NCI-H2196 (cell line): Measurements from ENCODE around the gene FSIP1.

ENCODE experiments used
- DNase-seq: peaks from one replicate; lab custom pipeline; 2025; ENCODE audit not compliant: unreplicated experiment; lab: John Stamatoyannopoulos, UW

Gene FSIP1

DNA sequence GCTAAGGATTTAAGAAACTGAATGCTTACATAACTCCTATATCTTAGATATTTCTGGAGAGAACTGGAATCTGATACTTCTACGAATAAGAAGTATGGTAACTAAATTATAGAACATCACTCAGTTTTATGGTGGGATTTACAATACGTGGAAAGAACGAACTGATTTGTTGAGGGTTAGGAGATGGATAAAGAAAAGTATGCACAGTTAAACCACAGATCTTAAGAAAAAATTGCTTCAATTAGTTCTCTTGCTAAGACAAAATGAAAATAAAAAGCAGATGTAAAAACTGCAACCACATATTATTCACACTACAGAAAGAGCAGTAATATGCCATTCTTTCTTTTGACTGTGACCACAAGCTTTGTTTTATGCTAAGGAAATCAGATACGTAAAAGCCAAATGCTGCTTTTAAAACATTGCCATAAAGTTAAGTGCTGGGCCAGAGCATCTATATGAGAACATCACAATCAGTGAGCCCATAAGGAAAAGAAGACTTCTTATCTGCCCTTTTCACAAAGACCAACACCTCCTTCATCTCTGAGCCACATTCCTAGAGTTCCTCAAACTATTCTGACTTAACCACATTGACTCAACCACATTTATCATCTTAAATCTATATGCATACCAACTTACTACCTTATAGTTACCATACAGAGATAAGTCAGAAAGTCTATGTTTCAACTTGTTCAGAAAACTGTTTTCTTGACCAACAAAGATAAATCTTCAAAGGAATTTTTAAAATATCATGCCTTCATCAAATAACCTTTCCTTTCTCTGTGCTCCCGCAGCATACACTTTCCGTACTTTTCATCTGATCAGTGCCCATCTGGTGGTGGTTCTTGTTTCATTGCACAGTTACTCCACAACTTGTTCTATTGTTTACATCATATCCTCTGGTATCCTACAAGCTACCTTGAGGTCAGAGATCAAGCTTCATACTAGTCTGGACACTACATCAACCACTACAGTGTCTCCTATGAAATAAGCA, 61.7 kb downstream of the FSIP1 start:
- DNase-seq: no peak

DNA sequence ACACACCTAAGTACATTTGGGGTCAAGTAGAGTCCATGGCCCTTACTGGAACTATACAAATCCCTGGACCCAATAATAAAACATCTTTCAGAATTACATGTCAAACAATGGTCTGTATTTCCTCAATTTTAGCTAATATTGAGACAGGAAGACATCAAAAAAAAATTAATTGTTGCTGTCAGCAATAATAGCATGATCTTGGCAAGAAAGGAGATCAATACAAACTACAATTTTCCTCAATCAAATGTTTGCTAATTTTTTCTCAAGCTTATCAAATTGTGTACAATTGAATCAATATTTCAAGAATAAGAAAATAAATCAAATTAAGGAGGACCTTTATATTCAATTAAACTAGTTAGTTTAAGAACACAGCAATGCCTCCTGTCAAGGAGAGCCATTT, 62.6 kb downstream of the FSIP1 start:
- DNase-seq: no peak

DNA sequence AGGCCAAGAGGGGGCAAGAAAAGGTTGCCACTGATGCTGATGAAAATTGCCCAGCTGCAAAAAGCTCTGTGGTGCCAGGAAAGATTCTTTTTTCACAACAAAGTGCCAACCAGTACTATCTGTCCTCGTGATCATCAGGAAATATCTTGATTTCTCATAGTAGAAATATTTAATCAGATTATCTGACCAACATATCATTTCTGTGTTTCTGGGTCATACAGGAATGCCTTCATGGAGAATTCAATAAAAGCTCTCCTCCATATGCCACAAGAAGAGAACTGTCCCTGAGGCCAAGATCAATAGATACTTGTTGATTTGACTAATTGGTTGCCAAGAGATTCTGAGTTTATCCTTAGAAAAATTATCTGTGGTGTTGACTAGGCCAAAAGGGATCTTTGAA, 63.5 kb downstream of the FSIP1 start:
- DNase-seq: no peak

DNA sequence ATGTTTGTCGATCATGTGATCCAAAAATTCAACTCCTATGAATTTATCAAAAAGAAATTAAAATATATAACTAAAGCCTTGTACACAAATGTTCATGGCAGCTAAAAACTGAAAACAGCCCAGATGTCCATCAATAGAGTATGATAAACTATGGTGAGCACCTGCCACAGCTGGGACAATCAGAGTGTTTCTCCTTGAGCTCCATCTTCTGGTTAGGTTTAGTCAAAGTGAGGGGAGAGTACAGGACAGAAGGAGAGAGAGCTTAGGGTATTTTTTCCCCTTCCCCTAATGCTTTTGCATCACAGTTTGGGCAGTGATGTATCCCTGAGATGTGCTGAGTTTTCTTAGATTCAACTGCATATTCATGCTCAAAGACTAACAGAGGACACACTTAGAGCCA, 65.5 kb downstream of the FSIP1 start:
- DNase-seq: no peak

DNA sequence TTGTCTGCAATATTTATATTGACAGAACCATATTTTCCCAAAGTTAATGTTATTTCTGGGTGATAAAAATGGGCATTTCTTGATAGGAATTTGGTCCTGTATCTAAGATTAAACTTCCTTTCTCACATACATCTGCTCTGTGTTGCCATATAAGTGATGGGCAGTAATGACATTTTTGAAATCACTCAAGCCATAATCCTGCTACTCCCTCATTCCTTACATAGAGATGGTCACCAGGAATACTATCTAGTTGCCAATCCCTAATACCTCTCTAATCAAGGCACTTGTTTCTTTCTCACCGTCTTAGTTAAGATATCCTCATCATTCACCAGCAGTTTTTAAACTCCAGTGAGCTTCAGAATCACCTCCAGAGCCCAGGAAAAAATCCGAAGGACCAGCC, 68.4 kb downstream of the FSIP1 start:
- no peak for DNase-seq

DNA sequence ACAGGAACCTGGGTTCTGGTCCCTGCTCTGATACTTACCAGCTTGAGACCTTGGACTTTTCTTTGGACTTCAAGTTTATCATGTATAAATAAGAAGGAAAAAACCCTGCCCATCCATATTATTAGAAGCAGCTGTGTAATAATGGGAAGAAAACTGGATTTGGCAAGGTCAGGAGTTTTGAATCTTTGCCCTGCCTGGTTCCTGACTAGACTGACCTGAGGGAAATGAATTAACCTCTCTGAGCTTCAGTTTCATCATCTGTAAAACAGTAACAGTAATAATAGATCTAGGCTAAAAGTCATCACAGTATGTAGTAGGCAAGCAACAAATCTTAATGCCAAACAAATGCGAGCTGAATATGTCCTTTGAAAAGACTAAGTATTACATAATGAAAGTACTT, 68.8 kb downstream of the FSIP1 start:
- DNase-seq: no peak

DNA sequence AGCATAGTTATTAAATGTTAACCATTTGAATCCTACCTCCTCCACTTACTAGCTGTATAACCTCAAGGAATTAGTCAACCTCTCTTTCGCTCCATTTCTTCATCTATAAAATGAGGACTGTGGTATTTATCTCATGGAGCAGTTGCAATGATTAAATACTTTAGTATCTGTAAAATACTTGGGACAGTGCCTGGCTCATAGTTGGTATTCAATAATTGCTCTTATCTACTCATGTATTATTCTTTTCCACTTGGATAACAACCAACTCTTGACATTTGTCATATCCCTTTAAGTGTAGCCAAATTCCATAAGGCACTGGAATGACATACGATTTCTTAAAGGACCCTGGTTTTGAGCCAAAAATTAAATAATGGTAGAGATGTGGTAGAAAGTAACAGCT, 72.0 kb downstream of the FSIP1 start:
- DNase-seq: no peak

DNA sequence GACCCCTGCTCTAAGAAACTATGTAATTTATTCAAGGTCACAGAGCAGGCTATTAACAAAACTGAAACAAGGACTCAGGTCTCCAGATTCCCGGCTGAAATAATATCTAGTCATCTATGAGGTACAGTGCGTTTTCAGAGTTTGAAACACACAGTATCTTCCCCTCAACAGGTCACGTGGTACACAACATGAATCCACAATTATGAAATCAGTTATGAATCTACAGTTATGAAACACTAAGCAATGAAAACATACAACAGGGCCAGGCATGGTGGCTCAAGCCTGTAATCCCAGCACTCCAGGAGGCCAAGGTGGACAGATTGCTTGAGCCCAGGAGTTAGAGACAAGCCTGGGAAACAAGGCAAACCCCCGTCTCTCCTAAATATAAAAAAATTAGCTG, 72.7 kb downstream of the FSIP1 start:
- DNase-seq: no peak

DNA sequence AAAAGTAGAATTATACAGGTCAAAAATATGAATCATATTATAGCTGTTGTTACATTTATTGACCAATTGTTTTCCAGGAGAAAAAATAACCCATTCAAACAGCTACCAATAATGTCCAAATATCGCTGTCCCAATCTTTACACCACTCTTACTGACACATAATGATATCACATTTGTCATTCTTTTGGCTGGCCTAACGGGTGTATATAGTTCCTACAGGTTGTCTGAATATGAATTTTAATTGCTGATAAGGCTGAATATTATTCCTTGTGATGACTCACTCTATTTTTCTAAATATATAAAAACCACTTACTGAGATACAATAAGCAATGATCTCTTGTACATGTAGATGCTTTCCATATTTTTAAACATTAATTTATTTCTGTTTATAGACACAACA, 76.4 kb downstream of the FSIP1 start:
- no peak for DNase-seq

DNA sequence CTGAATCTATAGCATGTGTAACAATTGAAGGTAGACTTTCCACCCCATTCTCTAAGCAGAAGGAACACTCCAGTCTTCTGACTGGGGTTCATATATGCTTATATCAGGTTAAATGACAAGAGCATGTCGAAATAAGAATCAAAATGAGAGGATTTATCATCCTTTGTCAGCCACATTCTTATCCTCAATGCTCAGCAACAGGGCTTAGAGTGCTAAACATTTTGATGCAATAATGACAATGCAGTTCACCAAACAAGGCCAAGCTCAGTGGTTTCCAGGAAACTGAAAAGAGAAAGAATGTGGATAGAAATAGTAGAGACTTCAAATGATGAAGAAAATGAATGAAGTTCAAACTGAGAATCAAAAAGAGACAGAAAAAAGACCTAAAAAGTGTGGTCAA, 78.0 kb downstream of the FSIP1 start:
- DNase-seq: no peak

DNA sequence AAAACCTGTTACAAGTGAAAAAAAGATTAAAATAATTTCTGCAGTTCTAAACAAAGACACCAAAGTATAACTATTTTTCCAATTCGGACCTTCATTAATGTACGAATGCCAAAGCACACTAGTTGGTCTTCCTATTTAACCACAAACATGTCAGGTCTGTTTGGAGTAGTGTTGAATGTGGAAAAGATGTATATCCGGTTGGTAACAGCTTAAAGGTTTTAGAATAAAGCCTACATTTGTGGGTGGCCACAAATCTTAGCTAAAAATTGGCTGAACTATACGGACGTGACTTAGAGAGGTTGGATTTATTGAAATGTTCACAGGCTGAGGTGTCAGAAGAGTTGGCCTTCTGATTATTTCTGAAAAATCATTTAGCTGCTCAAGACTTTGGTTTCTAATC, 78.4 kb downstream of the FSIP1 start:
- no peak for DNase-seq

DNA sequence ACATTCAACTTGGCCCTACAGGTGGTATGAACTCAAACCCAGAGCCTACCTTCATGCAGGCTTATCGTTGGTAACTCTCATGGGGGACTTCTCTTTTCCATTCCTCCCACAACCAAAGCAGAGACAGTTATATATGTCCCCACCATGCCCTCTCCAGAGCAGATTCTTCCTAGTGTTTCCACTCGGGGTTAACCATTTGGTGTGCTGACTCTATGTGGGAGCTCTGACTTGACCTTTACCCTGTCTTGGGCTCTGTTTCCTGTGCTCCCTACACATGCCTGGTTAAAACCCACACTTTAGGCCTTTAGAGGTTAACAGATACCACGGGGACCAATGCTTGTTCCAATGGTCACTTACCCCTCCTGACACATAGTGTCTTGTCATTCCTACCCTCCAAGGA, 80.7 kb downstream of the FSIP1 start:
- DNase-seq: no peak

DNA sequence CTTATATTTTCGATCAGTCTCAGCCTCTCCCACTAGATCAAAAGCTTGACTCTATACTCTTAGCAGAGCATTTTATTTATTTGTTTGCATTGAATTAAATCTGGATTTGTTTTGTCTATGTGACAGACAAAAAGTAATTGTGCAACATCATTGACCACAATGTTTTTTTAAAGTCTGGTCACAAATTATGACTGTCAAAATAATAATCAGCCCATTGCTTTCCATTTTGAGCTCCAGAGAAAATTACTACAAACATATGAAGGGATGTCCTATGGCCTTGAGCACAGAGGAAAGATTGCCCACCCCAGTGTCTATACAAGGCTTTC, 82.3 kb downstream of the FSIP1 start:
- no peak for DNase-seq

DNA sequence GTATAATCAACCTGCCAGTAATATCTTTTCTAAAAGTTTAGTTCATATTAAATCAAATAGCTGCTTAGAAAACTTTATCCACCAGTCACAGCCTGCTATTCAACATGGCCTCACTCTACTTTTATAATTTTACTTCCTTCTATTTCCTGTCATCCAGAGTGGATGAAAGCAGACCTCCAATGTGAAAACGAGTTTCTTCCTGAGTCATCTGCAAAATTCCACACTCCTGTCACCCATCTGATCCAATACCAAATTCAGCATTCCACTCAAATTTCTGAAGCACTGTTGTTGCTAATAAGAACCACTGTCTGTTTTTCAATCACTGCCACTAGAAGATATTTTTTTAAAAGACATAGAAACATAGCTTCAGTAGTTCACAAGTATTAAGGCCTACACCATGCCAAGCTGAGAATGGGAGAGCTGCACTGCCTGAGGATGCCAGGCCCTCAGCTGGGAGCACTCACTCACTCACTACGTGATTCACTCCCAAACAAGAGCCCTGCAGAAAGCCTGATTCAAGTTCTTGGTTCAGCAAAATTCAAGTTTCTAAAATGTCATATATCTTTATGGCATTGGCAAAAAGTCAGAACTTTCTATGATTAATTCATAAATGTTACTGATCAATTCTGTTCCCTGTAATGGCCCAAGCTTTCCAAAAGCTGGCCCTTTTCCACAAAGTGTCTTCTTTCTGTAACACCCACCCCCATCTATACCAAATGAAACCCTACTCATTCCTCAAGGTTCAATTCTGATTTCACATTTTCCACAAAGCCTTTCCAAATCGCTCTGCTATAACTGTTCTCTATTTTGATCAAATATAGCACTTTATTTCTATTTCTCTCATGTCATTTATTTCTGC, 82.9 kb downstream of the FSIP1 start:
- DNase-seq: no peak

DNA sequence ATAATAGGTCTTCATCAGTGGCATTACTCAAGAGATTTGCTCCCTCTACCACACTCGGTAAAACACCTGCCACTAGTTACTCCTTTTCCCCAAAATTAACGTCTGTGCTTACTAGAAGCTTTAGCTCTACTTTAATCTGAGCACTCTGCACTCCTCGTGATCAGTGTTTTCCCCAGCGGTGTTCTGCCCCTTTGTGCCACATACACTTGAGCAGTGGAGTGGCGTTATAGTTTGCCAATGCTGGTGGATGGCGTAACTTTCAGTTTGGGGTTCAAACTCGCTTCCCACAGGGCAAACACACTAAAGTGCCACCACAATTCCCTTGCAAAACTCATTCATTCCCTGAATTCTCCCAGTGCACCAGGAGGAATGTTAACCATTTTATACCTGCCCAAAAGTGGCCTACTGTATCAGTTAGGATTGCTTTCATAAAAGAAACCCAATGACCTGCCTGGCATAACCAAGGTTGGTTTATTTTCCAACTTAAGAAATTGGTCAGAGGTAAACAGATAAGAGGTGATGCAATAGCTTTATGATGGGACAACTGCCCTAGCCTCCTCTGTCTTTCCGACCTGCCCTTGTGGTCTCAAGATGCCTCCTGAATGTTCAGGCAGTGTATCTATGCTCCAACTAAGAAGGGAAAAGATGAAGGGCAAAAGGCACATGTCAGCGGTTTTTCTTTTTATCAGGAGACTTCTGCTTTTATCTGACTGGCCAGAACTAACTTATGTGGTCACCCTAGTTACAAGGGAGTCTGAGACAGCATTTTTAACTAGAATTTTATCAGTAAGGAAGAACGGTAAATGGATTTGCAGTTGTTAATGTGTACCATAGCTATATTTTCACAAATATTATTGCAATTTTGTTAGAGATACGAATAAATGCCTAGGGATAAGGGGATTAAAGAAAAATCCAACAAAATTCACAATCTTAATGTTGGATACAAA, 83.9 kb downstream of the FSIP1 start:
- no peak for DNase-seq

DNA sequence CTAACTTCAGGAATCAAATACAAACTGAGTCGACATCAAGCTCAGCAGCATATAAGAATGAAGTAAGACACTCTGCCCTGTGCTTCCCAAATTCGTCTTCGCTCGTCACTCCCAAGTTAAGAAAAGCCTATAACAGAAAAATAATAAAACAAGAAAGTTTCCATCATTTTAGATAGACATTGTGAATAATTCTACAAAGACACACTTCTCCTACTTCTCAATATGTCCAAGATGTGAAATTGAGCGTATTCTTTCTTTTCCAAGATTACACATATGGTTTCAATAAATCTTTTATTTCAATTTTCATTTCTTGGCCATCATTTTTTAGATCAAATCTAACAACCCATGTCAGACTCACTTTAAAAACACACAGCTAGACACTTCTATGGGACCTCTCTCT, 85.1 kb downstream of the FSIP1 start:
- DNase-seq: no peak

DNA sequence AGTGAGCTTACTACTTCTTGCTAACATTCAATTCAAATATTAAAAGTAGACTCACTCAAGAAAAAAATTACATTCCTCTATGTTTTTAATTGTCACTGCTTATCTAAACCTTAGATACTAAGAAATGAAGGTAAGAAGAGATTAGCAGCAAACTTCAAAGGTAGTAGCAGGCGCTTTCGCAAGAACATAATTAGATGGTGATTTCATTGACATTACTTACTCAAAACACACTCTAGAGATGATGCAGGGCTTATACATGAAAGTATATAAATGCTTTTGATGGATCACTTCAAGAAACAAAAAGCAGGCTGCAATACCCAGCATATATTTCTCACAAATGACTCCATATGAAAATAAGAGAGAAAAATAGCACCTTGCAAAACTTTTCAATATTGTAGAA, 86.8 kb downstream of the FSIP1 start:
- no peak for DNase-seq

DNA sequence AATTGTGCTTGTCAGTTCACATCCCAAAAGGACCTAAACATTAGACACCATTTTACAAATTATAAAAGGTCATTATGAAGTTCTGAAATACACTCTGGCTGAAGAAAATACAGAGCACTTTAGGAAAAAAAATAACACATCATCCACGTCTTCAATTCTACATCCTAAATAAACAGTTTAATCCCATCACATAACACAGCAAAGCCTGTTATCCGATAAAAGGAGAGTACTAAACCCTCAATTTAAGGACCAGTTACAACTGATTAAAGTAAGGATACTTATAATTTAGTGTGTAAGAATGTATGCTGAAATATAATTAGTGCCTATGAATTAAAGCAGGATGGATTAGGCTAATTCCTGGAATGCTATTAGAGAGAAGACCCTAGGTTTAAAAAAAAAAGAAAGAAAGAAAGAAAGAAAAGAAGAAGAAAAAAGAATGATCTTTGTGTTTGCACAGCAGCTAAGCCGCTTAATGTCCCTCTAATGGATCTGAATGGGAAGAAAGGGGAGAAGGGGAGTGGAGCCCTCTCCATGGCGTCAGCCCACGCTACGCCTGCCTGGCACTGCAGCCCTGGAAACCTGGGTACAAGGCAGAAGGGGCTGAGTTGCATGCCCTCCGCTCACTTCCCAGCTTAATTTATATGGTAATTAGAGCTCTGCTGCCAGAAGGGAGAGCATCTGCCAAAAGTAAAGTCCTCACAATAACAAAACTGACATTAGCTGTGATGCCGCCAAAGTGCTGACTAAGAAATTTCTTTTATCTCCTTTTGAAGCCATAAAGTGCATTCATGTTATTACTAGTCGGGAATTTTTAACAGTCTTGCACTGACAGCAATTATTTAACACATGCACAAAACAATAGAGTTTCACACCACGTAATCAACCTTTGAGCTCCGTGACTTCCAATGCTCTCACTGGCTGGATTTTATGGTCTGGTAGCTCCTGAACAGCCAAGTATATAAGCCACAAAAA, 90.0 kb downstream of the FSIP1 start:
- no peak for DNase-seq

DNA sequence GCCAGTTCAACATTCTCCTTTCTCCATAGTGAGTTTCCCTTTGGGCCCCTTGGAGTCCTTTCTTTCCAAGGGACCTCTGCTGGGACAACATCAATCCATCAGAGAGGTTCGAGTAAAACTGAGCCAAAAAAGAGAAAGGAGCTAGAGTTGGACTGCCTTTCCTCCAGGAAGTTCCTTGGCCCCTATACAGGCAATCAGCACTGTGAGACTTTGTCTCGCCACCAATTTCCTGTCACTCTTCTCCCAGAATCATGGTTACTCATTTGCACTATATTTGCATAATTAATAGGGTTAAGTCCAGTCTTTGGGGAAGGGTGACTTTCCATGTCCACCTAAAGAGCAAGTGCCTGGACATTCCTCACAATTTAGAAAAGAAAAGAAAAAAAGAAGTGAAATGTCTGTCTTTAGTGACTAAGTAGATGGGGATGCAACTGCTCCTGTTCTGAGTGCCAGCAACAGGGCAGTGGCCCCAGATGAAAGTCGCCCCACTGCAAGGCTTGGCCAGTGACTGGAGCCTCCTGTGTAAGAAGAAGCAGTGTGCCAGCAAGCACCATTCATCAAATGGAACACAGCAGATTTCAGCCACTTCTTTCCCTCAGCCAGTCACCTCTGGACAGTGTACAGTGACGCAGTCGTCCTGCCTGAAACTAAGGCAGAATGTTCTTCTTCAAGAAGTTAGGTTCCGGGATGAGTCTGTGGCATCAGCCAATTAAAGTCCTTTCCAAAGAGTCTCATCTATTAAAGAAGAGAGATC, 91.6 kb downstream of the FSIP1 start:
- no peak for DNase-seq
